Tibial nerve (tissue), 3 donors: ENCODE results near the gene CMIP.

Experiments used
- POLR2A ChIP-seq, 2 donors: fragments of 450-650 bp; IDR thresholded peaks; one replicate each; pipeline ENCODE4 v1.6.1; 2017; ENCODE audit warnings: antibody characterized with exemption in 2 of 2, mild to moderate bottlenecking in 2 of 2, moderate library complexity in 2 of 2
- TF ChIP-seq, protein P1 (sequence below), 5 experiments: fragments of 200-600 bp in 3 of 5; fragments of 450-650 bp in 2 of 5; sonication (generic) in 3 of 5; IDR thresholded peaks; one replicate each; pipeline ENCODE4 v1.5.1; 2016 to 2019; ENCODE audit warnings: antibody characterized with exemption in 5 of 5, mild to moderate bottlenecking in 3 of 5, moderate library complexity in 2 of 5

DNA sequence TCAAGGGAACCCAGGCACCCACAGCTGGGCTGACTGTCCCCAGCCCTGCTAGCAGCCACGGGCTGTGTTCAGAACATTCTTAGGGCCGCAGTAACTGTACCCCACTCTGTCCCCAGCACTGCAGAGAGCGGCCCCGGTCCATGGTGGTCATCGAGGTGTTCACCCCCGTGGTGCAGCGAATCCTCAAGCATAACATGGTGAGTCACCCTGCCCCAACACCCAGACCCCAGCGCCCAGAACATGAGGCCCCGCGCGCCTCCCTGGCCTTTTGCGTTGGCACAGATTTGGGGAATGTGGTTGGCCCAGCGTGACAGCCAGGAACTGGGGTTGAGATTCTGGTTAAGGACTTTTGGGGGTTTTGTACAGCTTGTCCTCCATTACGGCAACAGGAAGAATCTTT, 219.5 kb downstream of the CMIP start:
- TF ChIP-seq, protein P1, sequence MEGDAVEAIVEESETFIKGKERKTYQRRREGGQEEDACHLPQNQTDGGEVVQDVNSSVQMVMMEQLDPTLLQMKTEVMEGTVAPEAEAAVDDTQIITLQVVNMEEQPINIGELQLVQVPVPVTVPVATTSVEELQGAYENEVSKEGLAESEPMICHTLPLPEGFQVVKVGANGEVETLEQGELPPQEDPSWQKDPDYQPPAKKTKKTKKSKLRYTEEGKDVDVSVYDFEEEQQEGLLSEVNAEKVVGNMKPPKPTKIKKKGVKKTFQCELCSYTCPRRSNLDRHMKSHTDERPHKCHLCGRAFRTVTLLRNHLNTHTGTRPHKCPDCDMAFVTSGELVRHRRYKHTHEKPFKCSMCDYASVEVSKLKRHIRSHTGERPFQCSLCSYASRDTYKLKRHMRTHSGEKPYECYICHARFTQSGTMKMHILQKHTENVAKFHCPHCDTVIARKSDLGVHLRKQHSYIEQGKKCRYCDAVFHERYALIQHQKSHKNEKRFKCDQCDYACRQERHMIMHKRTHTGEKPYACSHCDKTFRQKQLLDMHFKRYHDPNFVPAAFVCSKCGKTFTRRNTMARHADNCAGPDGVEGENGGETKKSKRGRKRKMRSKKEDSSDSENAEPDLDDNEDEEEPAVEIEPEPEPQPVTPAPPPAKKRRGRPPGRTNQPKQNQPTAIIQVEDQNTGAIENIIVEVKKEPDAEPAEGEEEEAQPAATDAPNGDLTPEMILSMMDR (IDR thresholded peaks at IDR 0.05): no peak
- TF ChIP-seq POLR2A (IDR thresholded peaks at IDR 0.05): no peak
